ENCODE results near the gene STAP1.
"Not testable (repeated sequence)": the region's sequence is repeated elsewhere in the genome, so short reads cannot be mapped to it uniquely, and the experiment has no call there.

The STAP1 gene

GRCh38 chr4:67531379-67531962 is 27.1 kb upstream of the STAP1 start:
- DNase-seq (ENCODE audit: low read depth) = no peak
- TF ChIP-seq CTCF (conservative IDR thresholded peaks at IDR 0.05; ENCODE audit: low read length) = no peak
- H3K4me3 ChIP-seq (ENCODE audit: low read length) = no peak overlapping the region

DNA sequence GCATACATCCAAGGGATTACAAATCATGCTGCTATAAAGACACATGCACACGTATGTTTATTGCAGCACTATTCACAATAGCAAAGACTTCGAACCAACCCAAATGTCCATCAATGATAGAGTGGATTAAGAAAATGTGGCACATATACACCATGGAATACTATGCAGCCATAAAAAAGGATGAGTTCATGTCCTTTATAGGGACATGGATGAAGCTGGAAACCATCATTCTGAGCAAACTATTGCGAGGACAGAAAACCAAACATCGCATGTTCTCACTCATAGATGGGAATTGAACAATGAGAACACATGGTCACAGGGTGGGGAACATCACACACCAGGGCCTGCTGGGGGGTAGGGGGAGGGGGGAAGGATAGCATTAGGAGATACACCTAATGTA is 26.1 kb upstream of the STAP1 start:
- not testable (repeated sequence) for DNase-seq (ENCODE audit: low read depth); H3K4me3 ChIP-seq (ENCODE audit: low read length)

- TF ChIP-seq CTCF (conservative IDR thresholded peaks at IDR 0.05; ENCODE audit: low read length) = no peak
- no peak for DNase-seq (ENCODE audit: low read depth)
- no peak overlapping the region for H3K4me3 ChIP-seq (ENCODE audit: low read length)
Observed at GRCh38 chr4:67533112-67533511, 25.4 kb upstream of the STAP1 start.

DNA sequence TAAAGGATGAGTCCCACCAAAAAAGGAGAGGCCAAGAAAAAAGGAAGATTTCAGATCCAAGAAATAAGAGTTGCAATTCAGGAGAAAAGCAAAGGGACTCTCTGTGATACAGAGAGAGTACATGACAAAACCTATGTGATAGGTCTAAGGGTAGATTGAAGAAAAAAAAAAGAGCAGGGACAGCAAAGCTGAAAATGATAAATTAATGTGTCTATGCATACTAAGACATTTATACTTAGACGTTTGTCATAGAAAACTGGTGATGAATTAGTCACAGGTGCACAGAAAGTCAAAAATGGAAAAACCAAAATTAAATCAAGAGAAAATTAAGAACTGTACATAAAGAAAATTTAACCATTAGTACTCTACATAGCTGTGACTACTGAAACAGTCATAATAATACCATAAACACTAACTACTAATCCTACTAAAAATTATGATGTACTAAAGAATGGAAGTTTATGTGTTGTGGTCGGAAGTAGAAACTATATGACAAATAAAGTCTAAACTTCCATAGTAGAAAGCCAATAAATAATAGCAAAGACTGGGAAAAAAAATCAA is 23.2 kb upstream of the STAP1 start:
- DNase-seq (ENCODE audit: low read depth) = no peak
- no peak overlapping the region for H3K4me3 ChIP-seq (ENCODE audit: low read length)
- TF ChIP-seq CTCF (conservative IDR thresholded peaks at IDR 0.05; ENCODE audit: low read length) = no peak

- no peak for TF ChIP-seq CTCF (conservative IDR thresholded peaks at IDR 0.05; ENCODE audit: low read length)
- H3K4me3 ChIP-seq (ENCODE audit: low read length) = no peak overlapping the region
- DNase-seq (ENCODE audit: low read depth) = no peak
Observed at GRCh38 chr4:67539830-67540229, 18.7 kb upstream of the STAP1 start.

GRCh38 chr4:67542076-67542475 is 16.5 kb upstream of the STAP1 start:
- TF ChIP-seq CTCF (conservative IDR thresholded peaks at IDR 0.05; ENCODE audit: low read length) = no peak
- no peak overlapping the region for H3K4me3 ChIP-seq (ENCODE audit: low read length)
- peak; percentile 22 for DNase-seq (ENCODE audit: low read depth)

- TF ChIP-seq CTCF (conservative IDR thresholded peaks at IDR 0.05; ENCODE audit: low read length) = no peak
- peak within 1 kb of the TSS; percentile 76 for H3K4me3 ChIP-seq (ENCODE audit: low read length)
- DNase-seq (ENCODE audit: low read depth) = peak; percentile 98
Observed at GRCh38 chr4:67545199-67546003, 13.1 kb upstream of the STAP1 start, which contains the start of gene CENPC. CENPC (minus strand) TSS chr4:67545503; CDS start chr4:67545355, 148 bp downstream.
